Stimulated activated CD4-positive, alpha-beta T cell treated with anti-CD3 and anti-CD28 coated beads, TNF-alpha, amount 100 ng/mL, for 4 hours (primary cell): Measurements from ENCODE around the gene RBM4.
A peak's percentile ranks its signal among the peaks of the same experiment; 100 is the strongest.
"Not testable (repeated sequence)": the region's sequence is repeated elsewhere in the genome, so short reads cannot be mapped to it uniquely, and the experiment has no call there.

Experiments
- DNase-seq, 3 experiments: peaks; one replicate each; pipeline ENCODE4 v3.0.0-alpha.2; 2020; ENCODE audit warnings: low read depth in 3 of 3

Gene RBM4

DNA sequence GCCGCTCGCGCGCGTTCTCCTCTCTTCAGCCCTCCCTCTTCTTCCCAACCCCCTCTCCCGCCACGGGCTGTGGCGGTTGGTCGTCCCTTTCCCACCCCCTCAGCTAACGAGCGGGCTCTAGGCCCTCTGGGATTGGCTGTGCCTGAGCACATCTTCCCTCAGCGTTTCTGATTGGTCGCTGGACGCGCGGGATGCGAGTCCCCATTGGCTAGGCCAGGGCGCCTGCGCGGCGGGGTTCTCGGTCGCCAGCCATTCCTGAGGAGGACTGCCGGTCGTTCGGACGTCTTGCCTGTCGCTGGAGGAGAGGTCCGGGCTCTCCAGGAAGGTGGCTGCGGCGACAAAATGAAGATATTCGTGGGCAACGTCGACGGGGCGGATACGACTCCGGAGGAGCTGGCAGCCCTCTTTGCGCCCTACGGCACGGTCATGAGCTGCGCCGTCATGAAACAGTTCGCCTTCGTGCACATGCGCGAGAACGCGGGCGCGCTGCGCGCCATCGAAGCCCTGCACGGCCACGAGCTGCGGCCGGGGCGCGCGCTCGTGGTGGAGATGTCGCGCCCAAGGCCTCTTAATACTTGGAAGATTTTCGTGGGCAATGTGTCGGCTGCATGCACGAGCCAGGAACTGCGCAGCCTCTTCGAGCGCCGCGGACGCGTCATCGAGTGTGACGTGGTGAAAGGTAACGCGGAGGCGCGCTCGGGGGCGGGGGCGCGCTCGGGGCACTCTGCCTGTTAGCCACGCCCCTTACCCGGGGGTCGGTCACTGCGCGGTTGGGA is 21.9 kb upstream of the RBM4 start, which contains the start of gene RBM14:
TSS of gene RBM14 (plus strand) at position 252 of the 776 bp plus-strand sequence. CDS start at position 343, 91 bp downstream.
- DNase-seq = peak; percentile 92 to 98 (median 95)

DNA sequence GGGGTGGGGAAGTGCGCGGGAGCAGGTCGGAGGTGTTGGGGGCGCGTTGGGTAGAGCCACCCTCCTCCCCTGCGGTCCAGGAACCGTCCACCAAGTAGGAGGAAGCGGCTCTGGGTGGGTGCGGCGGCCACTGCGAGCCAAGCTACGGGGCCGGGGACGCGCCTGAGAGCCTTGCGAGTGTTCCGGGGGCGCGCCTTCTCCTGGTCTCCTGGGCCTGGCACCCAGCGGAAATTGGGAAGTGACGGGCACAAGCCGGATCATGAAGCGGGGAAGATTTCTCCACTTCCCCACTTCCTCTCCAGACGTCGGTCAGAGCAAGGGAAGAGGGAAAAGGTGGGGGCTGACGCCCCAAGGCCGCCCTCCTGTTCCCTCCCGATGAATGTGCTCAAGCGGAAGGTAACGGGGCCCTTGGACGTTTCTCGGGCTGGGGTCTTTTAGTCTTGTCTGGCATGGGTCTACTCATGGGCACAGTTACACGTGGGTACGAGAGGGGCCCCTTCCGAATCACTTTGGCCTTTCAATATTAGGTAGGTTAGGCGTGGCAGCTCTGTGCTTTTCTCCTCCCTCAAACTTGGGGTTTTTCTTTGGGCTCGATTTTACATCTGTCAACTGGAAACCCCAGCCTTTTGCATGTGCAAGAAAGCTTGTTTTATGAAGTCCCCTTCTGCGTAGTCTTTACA is 21.2 kb upstream of the RBM4 start:
- DNase-seq = no peak

DNA sequence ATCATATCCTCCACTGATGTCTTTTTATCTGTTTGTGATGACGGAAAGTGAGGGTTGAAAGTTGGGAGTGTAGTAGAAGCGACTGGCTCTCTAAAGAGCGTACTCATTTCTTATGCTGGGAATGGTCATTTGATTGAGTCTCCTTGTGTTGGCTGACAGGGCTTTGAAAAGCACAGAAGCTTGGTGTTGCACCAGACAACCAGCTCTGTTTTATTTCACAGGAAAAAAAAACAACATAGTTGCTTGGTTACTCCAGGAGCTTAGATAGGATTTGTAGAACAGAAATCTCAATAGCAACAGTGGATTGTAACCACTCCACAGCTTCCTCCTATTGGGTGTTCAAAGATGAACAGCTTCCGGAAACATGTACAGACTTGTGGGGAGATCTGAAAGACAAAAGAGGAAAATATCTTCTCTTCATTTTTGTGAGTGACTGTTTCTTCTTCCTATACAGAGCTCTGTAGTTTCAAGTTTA is 19.4 kb upstream of the RBM4 start:
- no peak for DNase-seq

DNA sequence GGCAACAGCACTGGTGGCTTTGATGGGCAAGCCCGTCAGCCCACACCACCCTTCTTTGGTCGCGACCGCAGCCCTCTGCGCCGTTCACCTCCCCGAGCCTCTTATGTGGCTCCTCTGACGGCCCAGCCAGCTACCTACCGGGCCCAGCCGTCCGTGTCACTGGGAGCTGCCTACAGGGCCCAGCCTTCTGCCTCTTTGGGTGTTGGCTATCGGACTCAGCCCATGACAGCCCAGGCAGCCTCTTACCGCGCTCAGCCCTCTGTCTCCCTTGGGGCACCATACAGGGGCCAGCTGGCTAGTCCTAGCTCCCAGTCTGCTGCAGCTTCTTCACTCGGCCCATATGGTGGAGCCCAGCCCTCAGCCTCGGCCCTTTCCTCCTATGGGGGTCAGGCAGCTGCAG is 14.1 kb upstream of the RBM4 start:
- DNase-seq = no peak

DNA sequence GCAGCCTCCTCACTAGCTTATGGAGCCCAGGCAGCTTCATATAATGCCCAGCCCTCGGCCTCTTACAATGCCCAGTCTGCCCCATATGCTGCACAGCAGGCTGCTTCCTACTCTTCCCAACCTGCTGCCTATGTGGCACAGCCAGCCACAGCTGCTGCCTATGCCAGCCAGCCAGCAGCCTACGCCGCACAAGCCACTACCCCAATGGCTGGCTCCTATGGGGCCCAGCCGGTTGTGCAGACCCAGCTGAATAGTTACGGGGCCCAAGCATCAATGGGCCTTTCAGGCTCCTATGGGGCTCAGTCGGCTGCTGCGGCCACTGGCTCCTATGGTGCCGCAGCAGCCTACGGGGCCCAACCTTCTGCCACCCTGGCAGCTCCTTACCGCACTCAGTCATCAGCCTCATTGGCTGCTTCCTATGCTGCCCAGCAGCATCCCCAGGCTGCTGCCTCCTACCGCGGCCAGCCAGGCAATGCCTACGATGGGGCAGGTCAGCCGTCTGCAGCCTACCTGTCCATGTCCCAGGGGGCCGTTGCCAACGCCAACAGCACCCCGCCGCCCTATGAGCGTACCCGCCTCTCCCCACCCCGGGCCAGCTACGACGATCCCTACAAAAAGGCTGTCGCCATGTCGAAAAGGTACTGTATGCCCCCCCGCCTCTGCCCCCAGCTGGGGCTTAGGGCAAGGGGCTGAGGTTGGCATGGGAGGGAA is 13.3 kb upstream of the RBM4 start:
- no peak for DNase-seq

DNA sequence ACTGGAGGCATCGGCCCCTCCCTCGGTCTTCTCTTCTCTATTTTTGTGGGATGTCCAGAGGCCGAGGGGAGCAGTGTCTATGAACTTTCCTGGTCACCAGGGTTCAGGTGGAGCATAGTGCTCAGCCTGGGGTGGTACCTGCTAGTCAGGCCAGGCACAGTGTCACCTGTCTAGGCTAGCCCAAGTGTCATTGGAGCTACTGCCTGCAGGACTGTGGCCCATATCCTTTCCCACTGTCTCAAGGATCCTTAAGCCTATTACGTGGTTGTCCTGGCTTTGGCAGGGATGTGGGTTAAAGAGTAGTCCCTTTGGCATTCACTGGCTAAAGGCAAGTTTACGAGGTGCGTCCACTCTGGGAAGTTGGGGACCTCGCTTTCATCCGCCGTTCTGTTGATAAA is 12.8 kb upstream of the RBM4 start:
- no peak for DNase-seq

DNA sequence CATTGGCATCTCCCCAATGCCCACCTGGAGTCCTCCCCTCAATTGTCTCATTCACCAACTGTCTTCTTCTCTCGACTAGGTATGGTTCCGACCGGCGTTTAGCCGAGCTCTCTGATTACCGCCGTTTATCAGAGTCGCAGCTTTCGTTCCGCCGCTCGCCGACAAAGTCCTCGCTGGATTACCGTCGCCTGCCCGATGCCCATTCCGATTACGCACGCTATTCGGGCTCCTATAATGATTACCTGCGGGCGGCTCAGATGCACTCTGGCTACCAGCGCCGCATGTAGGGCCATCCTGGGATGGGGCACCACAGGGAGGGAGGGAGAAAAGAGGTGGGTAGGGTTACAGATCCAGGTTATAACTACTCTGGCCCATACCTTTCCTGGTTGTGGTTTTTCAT is 12.1 kb upstream of the RBM4 start:
- DNase-seq = no peak

DNA sequence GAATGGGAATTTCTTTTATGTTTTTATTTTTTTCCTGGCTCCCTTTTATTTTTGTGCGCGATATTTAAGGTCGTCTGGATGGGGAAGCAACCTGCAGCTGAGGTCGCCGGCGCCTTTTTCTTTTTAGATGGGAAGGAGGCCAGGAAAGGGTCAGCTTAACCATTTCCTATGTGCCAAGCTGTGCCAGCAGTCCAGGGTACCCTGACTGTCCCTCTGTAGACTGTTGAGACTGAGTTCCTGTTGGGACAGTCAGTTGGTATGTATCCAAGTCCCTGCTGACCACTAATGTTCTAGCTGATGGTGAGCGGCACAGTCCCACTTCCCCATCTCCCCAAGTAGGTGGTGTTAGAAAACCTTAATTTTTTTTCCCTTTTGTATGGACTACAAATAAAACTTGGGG is 11.6 kb upstream of the RBM4 start:
- no peak for DNase-seq

DNA sequence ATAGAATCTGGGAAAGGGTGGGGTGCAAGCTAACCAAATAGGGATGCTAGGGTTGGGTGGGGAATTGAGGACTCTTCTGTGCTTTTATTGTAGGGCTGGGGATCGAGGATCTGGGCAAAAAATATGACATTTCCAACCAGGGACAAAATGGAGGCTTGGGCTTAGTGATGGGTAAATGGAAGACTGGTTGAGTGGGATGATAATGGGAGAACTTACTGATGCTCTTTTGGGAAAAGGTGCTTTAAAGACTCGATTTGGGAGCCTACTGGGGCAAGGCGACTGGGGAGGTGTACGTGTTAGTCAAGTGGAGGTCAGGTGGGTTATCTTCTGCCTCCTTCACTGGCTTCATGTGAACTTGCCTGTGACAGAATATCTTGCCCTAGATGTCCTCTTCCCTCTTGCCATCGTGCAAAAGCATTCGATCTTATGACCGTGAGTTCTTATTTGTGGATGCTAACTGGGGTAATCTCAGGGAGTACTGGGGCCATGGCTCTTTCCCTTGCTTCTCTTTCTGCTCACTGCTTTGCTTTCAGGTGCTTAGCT is 10.4 kb upstream of the RBM4 start:
- no peak for DNase-seq

DNA sequence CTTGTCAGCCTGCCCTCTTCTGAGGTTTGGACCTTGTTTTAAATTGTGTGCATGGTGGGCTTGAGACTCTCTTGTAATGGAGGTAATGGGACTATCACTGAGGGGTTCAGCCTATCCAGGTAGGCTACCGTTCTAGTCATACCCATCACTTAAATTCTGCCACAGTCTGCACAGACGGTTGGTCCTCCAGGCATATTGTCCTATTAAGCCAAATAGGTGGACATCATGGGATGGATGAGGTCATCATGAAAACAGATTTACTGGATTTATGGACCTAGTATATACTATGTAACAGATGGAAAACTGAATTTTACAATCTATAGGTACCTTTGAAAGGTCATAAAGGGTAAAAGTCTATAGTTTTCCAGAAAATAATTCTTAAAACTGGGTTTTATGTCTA is 9.1 kb upstream of the RBM4 start:
- no peak for DNase-seq

DNA sequence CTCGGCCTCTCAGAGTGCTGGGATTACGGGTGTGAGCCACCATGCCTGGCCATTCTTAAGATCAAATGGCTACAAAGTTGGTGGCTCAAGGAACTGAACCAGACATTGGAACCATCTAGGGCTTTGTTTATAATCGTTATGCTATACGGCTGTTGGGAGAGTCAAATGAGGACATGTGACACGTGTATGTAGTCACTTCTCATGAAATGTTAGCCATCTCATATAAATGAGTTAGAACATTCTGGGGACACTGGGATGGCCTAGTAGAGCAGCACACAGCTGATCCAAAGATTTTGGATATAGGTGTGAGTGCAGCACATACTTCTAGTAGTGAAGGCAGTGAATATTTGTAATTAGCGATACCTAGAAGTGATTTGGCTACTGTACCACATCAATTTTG is 6.6 kb upstream of the RBM4 start:
- DNase-seq = no peak

DNA sequence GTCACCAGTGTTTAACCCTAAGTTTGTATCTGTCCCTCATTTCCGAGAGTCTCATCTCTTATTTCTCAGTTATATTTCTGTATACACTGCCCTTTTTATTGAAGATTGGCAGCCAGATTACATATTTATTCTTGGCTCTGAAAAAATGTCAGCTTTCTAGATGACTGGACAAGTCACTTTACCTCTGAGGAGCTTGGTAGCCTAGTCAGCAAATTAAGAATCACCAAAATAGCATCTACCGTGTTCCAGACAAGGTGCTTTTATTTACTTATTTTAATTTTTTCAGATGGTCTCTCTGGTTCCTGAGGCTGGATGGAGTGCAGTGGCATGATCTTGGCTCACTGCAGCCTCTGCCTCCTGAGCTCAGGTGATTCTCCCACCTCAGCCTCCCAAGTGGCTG is 5.6 kb upstream of the RBM4 start:
- DNase-seq = no peak

DNA sequence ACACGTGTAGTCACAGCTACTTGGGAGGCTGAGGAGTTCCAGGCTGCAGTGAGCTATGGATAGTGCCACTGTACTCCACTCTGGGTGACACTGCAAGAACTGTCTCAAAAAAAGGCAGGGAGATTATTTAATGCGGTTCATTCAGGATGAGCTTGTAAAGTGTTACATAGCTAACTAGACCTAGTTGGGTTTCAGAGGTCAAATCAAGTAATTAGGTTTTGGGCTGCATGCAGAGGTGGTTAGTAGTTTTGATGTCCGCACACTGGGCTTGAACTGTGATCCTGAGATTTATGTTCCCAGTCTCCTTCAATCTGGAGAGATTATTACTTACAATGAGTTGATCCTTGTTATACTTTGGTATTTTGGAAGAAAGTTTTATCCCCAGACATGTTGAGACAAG is 2.1 kb upstream of the RBM4 start:
- no peak for DNase-seq

DNA sequence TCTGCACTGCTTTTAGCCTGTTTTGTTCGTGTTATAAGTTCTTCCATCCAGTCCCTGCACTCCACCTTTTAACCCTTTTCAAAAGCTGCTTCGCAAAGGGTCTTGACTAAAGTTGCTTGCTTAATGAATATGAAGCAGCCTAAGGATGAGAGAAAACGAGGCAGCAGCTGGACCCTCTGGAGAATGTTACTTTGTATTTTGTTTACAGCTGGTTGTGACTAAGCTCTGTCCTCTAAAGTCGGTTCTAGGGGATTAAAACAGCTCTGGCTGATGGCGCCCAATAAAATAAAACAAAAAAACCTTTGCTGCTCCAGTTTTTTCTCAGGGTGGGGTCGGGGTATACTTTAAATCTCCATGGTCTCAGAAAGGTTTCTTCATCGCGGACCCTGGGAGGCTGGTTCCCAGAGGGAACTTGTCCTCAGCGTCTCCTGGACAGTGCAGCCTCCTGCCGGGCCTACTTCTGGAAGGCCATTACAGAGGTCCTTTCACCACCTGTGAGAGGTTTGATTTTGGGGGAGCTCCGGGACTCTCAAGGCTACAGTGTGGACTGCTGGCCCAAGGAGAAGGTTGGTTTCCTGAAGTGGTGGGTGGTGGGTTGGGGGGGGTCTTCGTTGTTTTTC is 836 bp upstream of the RBM4 start:
- no peak for DNase-seq

DNA sequence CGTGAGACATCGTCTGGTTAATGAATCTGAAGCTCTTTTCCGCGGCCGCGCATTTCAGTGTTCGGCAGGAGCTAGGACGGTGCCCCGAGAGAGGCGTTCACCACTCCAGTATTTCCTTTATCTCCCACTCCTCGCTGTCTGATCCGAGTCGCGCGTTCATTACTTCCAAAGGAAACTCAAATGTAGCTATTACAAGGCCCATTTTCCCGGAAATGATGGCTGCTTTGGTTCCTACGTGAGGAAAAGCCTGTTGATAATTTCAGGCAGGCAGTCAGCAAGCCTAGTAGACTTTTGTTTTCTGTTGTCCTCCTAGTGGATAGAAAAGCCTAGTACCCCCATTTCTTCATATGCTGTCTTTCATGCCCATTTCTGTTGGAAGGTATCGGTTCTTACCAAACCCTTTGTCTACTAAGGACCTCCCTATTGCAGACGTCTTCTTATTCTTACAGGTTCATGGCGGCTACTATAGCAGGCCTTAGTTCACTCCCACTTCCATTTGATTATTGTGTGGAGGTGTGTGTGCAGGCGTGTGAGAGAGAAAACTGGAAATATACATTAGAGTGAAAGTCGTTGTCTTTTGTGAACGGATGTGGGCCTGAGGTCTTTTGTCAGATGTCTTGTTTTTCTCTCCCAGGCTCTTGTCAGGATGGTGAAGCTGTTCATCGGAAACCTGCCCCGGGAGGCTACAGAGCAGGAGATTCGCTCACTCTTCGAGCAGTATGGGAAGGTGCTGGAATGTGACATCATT is 737 bp downstream of the RBM4 start:
- DNase-seq = peak in 2 of 3 experiments; percentile 12 to 25

DNA sequence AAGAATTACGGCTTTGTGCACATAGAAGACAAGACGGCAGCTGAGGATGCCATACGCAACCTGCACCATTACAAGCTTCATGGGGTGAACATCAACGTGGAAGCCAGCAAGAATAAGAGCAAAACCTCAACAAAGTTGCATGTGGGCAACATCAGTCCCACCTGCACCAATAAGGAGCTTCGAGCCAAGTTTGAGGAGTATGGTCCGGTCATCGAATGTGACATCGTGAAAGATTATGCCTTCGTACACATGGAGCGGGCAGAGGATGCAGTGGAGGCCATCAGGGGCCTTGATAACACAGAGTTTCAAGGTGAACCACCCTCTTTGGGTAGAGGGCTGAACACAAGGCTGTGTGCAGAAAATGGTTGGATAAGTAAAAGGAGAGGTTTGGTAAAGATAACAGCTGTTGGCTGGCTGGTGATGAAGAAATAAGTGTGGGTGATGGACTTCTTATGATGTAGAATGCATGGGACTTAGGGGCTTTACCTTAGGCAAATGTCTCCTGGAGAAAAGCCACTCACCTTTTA is 1.4 kb downstream of the RBM4 start:
- DNase-seq = not testable (repeated sequence)

DNA sequence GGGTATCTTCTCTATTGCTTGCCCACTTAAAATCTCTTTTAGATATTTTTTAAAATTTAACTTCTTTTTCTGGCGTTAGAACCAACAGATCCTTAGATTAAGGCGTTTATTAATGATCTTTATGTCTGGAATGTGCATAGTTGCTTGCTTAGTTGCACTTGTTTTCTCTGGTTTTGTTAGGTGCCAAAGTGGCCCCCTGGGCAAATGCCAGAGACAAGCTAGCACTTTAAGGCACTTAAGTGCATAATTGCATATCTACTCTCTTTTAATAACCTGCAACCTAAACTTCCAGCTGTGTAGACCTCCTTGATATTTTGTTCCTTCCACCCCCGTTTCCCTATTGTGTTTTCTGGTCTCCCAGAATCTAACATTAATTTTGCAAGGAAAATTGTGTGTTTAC is 3.3 kb downstream of the RBM4 start:
- no peak for DNase-seq

DNA sequence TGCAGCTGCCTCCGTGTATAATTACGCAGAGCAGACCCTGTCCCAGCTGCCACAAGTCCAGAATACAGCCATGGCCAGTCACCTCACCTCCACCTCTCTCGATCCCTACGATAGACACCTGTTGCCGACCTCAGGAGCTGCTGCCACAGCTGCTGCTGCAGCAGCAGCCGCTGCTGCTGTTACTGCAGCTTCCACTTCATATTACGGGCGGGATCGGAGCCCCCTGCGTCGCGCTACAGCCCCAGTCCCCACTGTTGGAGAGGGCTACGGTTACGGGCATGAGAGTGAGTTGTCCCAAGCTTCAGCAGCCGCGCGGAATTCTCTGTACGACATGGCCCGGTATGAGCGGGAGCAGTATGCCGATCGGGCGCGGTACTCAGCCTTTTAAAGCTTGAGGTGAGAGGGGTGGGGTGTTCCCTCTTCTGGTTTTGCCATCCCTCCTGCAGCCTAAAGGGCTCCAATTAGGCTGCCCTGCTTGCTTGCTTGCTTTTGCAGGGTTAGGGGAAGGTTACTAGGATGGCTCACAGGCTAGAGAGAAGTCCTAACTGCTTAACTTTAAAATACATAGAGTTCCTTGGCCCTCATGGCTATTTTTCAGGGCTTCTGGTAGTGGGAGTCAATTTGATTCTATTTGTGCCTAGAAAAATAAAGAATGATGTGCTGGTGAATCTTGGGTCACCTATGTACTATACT is 5.4 kb downstream of the RBM4 start:
- DNase-seq = no peak

DNA sequence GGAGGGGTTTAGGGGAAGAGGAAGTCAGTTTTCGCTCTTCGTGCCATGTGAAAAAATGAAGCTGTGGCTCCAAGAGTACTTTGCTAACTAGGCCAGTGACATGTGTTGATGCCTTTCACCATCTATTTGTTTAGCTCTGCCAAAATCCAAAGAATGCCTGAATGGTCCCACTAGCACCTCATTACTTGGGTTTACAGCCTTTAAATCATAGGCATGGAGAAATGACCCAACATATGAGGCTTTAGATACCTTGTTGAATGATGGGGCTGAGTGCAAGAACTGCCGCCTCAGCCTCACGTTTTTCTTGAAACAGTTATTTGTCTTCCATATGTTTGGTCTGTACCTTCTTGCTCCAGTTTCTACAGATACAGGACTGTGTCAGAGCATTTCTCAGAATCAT is 8.3 kb downstream of the RBM4 start:
- DNase-seq = no peak

DNA sequence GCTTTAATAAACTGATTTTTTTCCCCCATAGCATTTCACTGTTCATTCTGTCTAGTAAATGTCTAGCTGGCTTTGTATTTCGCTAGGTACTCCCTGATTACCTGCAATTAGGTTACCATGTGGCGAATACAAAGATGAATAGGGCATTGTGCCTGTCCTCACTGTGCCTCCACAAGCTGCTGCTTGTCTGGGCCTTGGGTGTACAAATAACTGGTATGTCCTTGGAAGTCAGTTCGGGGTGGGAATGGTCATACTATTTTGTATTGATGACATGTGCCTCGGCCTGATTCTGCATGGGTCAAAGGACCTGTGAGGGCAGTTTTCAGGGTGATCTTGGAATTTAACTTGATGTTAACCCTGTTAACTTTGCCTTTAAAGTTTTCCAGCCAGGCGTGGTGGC is 11.4 kb downstream of the RBM4 start:
- DNase-seq = no peak
